HFF-Myc (cell line): ENCODE measurements around the gene SLAMF7.

ENCODE experiments used
- DNase-seq: peaks from one replicate; pipeline ENCODE4 v3.0.0-alpha.2; 2011; ENCODE audit warnings: low read depth; ENCODE audit errors: extremely low read depth
- H3K4me3 ChIP-seq: replicated peaks from 2 replicates; pipeline ENCODE4 v1.5.1; 2011; ENCODE audit warnings: low read depth, mild to moderate bottlenecking, control low read depth, low read length
- CTCF ChIP-seq: IDR thresholded peaks from 2 replicates; pipeline ENCODE4 v1.5.1; 2012; ENCODE audit warnings: mild to moderate bottlenecking, low read depth, low read length, control low read depth; ENCODE audit errors: missing control alignments

Gene SLAMF7

GRCh38 chr1:160756849-160757201 lies 17.8 kb downstream of the SLAMF7 start:
- H3K4me3 ChIP-seq = no peak overlapping the region
- TF ChIP-seq CTCF = no peak
- DNase-seq = no peak

- H3K4me3 ChIP-seq = no peak overlapping the region
- DNase-seq = no peak
- TF ChIP-seq CTCF = no peak
Observed at GRCh38 chr1:160758521-160758920, 19.5 kb downstream of the SLAMF7 start.

- DNase-seq = no peak
- H3K4me3 ChIP-seq = no peak overlapping the region
- no peak for TF ChIP-seq CTCF
Observed at GRCh38 chr1:160759740-160760139, 20.7 kb downstream of the SLAMF7 start.

GRCh38 chr1:160761046-160761445 lies 22.0 kb downstream of the SLAMF7 start:
- DNase-seq = no peak
- TF ChIP-seq CTCF = no peak

GRCh38 chr1:160761886-160762285 lies 22.8 kb downstream of the SLAMF7 start:
- TF ChIP-seq CTCF = no peak
- no peak for DNase-seq
- no peak overlapping the region for H3K4me3 ChIP-seq

More at GRCh38 chr1:160761046-160761445, 22.0 kb downstream of the SLAMF7 start:
- no peak overlapping the region for H3K4me3 ChIP-seq

- no peak for TF ChIP-seq CTCF
Observed at GRCh38 chr1:160763993-160764392, 24.9 kb downstream of the SLAMF7 start.

More at GRCh38 chr1:160763993-160764392, 24.9 kb downstream of the SLAMF7 start:
- H3K4me3 ChIP-seq = no peak overlapping the region
- no peak for DNase-seq
